Panc1 (cell line): ENCODE measurements around the gene TTF2. TPM values are rescaled to one million over a fixed set of nuclear protein-coding genes. Genes with fewer than 3 reads are reported as not detected.

Source experiments
- ATAC-seq: fragments of 200-7000 bp; cut with Tn5 transposase; 2 replicates; pipeline ENCODE4 v1.9.1; 2020; ENCODE audit warnings: mild to moderate bottlenecking, moderate library complexity
- BruUV-seq: library from RNA; stranded (reverse); fragments of 400-500 nt; replicated peaks from 2 replicates; lab custom pipeline; 2021; lab: Mats Ljungman, UMichigan
- CTCF ChIA-PET: fragments of 300-600 bp; sonication (Branson Sonifier 250); formaldehyde crosslinking; loops from one replicate; lab custom pipeline; 2022; ENCODE audit warnings: antibody characterized with exemption; lab: Charles Lee
- POLR2A ChIA-PET: fragments of 300-600 bp; sonication (Branson Sonifier 250); formaldehyde crosslinking; loops from one replicate; lab custom pipeline; 2022; ENCODE audit warnings: antibody characterized with exemption; lab: Charles Lee
- DNase-seq: peaks from one replicate; pipeline ENCODE4 v3.0.0-alpha.2; 2010; ENCODE audit warnings: low read depth, low spot score
- H3K27ac ChIP-seq: 2 replicates; pipeline ENCODE4 v1.5.1; 2011; ENCODE audit warnings: mild to moderate bottlenecking, low read length, inconsistent platforms
- H3K27me3 ChIP-seq: fragments of 200-500 bp; sonication (Bioruptor generic); 2 replicates; pipeline ENCODE4 v1.6.0; 2014; ENCODE audit warnings: low read length, inconsistent platforms; ENCODE audit not compliant: control insufficient read depth, insufficient read depth
- H3K36me3 ChIP-seq: fragments of 200-500 bp; sonication (Bioruptor generic); 2 replicates; pipeline ENCODE4 v1.5.1; 2014; ENCODE audit warnings: inconsistent platforms, mild to moderate bottlenecking, low read length, moderate library complexity; ENCODE audit not compliant: control insufficient read depth, insufficient read depth
- H3K4me1 ChIP-seq: 2 replicates; pipeline ENCODE4 v1.5.1; 2011; ENCODE audit warnings: inconsistent platforms, mild to moderate bottlenecking, low read length, moderate library complexity; ENCODE audit not compliant: control insufficient read depth, insufficient read depth
- H3K4me3 ChIP-seq, 2 experiments: 2 replicates each; pipeline ENCODE4 v1.5.1; 2011 to 2012; ENCODE audit warnings: low read depth in 2 of 2, low read length in 2 of 2, mild to moderate bottlenecking in 2 of 2, inconsistent platforms in 1 of 2, moderate library complexity in 1 of 2
- H3K9me3 ChIP-seq: fragments of 200-500 bp; sonication (Bioruptor generic); 2 replicates; pipeline ENCODE4 v1.5.1; 2014; ENCODE audit warnings: low read depth, mild to moderate bottlenecking, inconsistent platforms, low read length, moderate library complexity; ENCODE audit not compliant: control insufficient read depth, insufficient read depth
- POLR2AphosphoS5 ChIP-seq: IDR thresholded peaks from 2 replicates; pipeline ENCODE4 v1.6.1; 2012; ENCODE audit warnings: mild to moderate bottlenecking, low read depth, low read length, moderate library complexity
- SIN3A ChIP-seq: IDR thresholded peaks from 2 replicates; pipeline ENCODE4 v1.6.1; 2012; ENCODE audit warnings: low read depth, mild to moderate bottlenecking, low read length, moderate library complexity, borderline replicate concordance; ENCODE audit not compliant: insufficient read depth
- TCF7L2 ChIP-seq: IDR thresholded peaks from 2 replicates; pipeline ENCODE4 v1.6.1; 2011; ENCODE audit warnings: mild to moderate bottlenecking, low read depth, low read length, inconsistent platforms
- in situ Hi-C: cut with HindIII; loops from 2 replicates; pipeline ENCODE4 v1.10.0; 2016; ENCODE audit warnings: low sequenced_read_pairs, low pct_unique_long_range_greater_than_20kb
- intact Hi-C: fragments of 100-400 bp; cut with micrococcal nuclease; formaldehyde crosslinking; loops from one replicate; pipeline ENCODE4 v1.10.0; 2022; ENCODE audit not compliant: unreplicated experiment
- total RNA-seq: library from RNA; stranded (reverse); gene quantifications from one replicate; pipeline ENCODE4 v1.2.1, GENCODE V29; 2021; ENCODE audit not compliant: unreplicated experiment
- TF ChIP-seq, protein P1 (sequence below): fragments of 450-650 bp; IDR thresholded peaks from 2 replicates; pipeline ENCODE4 v1.5.1; 2017; ENCODE audit warnings: mild to moderate bottlenecking
- TF ChIP-seq, protein P2 (sequence below), 2 experiments: IDR thresholded peaks; 2 replicates each; pipeline ENCODE4 v1.6.1; 2011 to 2012; ENCODE audit warnings: low read depth in 2 of 2, control low read depth in 1 of 2, low read length in 1 of 2, mild to moderate bottlenecking in 1 of 2, moderate library complexity in 1 of 2; ENCODE audit not compliant: insufficient read depth in 1 of 2

The TTF2 gene
- total RNA-seq, 1 experiment from 2014 or later: 32.7 TPM

DNA sequence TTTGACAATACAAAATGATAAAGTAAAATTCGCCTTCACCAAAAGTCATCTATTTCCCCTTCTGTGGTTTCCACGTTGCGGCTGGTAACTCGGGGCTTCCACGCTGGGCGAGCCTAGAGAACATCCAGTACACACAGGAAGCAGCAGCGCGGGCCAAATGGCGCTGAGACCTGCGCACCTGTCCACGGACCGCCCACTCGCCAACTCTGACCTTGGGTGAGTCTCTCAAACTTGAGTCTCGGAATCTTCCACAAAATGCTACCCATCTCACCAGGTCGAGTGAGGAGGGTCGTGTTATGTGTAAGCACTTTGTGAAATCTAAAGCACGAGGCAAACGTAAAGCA, 820 bp upstream of the TTF2 start:
- Histone ChIP-seq H3K4me1 (peaks cover 9% of the 10 kb centered on the region; the same call in 1 of the 2 replicates), H3K27me3 (no peaks in the 10 kb centered on the region), H3K36me3 (peaks cover 4% of the 10 kb centered on the region), H3K4me3 (peak overlapping the region; percentile 73 to 85), H3K9me3 (no peaks in the 10 kb centered on the region), H3K27ac (peak overlapping the region; percentile 76)
- TSS peak; percentile 71 for BruUV-seq
- POLR2A ChIA-PET: interaction anchor here (1.1 kb wide), 1 partner anchor 684 kb away, joined by 3 read pairs; no protein-coding TSS in a partner anchor
- CTCF ChIA-PET: no interaction called here
- DNase-seq (no peak), ATAC-seq (peak; percentile 53)
- in situ Hi-C loops: no loop called here
- TF ChIP-seq, protein P1, sequence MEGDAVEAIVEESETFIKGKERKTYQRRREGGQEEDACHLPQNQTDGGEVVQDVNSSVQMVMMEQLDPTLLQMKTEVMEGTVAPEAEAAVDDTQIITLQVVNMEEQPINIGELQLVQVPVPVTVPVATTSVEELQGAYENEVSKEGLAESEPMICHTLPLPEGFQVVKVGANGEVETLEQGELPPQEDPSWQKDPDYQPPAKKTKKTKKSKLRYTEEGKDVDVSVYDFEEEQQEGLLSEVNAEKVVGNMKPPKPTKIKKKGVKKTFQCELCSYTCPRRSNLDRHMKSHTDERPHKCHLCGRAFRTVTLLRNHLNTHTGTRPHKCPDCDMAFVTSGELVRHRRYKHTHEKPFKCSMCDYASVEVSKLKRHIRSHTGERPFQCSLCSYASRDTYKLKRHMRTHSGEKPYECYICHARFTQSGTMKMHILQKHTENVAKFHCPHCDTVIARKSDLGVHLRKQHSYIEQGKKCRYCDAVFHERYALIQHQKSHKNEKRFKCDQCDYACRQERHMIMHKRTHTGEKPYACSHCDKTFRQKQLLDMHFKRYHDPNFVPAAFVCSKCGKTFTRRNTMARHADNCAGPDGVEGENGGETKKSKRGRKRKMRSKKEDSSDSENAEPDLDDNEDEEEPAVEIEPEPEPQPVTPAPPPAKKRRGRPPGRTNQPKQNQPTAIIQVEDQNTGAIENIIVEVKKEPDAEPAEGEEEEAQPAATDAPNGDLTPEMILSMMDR: no peak
- intact Hi-C loops: loop anchor here (2.0 to 5.0 kb wide), 2 partner anchors 327 to 485 kb away; no protein-coding TSS in a partner anchor

DNA sequence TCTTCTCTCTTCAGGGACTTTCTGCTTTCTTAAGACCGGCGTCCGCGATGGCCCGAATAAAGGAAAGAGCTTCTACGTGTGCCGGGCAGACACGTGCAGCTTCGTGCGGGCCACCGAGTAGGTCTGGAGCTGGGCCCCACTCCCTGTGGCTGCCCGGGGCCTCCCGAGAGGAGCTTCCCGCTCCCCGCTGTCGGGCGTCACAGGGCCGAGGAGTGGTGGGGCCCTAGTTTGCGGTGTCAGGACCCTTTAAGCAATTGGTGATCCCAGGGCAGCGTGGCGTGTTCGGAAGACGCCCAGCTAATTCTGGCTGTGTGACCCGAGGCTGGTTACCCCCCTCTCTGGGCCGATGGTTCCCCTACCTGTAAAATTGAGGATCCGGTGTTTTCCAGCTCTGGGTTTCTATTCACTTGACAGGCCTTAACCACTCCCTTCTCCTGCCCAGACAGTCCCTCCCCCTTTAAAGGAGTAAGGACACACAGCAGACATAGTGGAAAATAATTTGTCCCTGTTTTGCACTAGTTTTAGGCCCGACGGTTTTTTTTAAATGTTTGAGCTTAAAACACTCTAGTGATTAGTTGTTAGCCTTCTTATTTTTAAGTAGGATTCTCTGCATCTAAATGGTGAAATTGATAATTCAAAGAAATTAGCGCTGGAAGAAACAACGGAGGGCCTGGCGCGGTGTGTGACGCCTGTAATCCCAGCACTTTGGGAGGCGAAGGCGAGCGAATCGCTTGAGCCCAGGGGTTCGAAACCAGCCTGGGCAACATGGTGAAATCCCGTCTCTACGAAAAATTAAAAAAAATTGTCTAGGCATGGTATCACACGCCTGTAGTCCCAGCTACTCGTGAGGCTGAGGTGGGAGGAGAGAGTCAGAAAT, 553 bp downstream of the TTF2 start:
- ChIA-PET POLR2A (interaction anchor here (0.6 kb wide), 1 partner anchor 55 kb away, joined by 5 read pairs; no protein-coding TSS in a partner anchor), CTCF (interaction anchor here (0.6 to 1.1 kb wide), 3 partner anchors 207 to 687 kb away, joined by 3 to 7 read pairs (median 4); partner anchors contain the start of gene ATP1A1)
- ATAC-seq: peak; percentile 45
- in situ Hi-C loops (no loop called here), intact Hi-C loops (no loop called here)
- H3K4me1 ChIP-seq: peaks cover 9% of the 10 kb centered on the region; the same call in 1 of the 2 replicates
- H3K4me3 ChIP-seq: peak overlapping the region; percentile 73 to 85
- H3K27ac ChIP-seq: peak overlapping the region; percentile 68
- H3K9me3 ChIP-seq: no peaks in the 10 kb centered on the region
- TF ChIP-seq, protein P1: no peak
- TF ChIP-seq, protein P2, sequence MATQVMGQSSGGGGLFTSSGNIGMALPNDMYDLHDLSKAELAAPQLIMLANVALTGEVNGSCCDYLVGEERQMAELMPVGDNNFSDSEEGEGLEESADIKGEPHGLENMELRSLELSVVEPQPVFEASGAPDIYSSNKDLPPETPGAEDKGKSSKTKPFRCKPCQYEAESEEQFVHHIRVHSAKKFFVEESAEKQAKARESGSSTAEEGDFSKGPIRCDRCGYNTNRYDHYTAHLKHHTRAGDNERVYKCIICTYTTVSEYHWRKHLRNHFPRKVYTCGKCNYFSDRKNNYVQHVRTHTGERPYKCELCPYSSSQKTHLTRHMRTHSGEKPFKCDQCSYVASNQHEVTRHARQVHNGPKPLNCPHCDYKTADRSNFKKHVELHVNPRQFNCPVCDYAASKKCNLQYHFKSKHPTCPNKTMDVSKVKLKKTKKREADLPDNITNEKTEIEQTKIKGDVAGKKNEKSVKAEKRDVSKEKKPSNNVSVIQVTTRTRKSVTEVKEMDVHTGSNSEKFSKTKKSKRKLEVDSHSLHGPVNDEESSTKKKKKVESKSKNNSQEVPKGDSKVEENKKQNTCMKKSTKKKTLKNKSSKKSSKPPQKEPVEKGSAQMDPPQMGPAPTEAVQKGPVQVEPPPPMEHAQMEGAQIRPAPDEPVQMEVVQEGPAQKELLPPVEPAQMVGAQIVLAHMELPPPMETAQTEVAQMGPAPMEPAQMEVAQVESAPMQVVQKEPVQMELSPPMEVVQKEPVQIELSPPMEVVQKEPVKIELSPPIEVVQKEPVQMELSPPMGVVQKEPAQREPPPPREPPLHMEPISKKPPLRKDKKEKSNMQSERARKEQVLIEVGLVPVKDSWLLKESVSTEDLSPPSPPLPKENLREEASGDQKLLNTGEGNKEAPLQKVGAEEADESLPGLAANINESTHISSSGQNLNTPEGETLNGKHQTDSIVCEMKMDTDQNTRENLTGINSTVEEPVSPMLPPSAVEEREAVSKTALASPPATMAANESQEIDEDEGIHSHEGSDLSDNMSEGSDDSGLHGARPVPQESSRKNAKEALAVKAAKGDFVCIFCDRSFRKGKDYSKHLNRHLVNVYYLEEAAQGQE (IDR thresholded peaks at IDR 0.05; ENCODE audit: insufficient read depth in 1 of 2, low read depth in 2 of 2, low read length in 1 of 2): no peak
- TF ChIP-seq TCF7L2 (no peak), SIN3A (no peak), POLR2AphosphoS5 (no peak)
- no peaks in the 10 kb centered on the region for H3K27me3 ChIP-seq
- H3K36me3 ChIP-seq: peaks cover 4% of the 10 kb centered on the region
- no peak for DNase-seq
- TSS peak; percentile 91 for BruUV-seq
